Measurements from ENCODE around the gene USP14. TPM values are rescaled to one million over a fixed set of nuclear protein-coding genes. Genes with fewer than 3 reads are reported as not detected.

Gene USP14
- total RNA-seq (2022; extraction: Qiagen RNA extraction; ENCODE audit: low read depth) = 63.5 to 71.1 TPM (median 64.9 TPM) in 5 replicates

DNA sequence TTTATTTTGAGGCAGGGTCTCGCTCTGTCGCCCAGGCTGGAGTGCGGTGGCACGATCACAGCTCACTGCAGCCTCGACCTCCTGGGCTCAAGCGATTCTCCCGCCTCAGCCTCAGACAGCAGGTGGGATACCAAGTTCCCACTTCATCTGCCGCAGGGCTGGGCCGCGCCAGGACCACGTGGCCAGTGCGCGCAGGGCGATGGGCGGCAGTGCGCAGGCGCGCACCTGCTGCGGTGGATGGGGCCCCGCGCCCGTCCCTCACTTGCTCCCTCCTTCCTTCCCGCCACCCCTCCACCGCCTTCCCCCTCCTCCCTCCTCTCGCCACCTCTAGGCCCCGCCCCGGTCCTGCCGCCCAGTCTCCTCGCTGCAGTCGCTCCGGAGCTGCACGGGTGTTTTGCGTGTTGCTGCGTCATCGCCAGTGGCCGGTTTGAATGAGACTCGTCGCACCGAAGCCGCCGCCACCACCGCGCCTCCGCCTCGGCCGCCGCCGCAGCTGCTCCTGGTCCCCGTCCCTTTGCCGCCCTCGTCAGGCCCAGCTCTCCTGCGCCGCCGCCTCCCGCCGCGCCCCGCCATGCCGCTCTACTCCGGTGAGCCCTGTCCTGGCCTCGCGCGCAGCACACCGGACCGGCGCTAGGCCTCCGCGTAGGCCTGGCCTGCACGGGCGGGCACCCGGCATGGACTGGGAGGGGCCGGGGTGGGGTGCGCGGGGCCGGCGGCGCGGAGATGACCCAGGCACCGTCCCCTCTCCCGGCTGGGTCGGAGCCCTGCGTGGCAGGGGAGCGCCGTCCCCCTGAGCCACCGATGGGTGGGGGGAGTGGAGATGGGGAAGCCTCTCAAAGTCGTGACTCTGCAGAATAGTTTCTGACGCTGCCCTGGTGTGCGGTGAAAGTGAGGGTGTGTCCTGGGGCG, at the start of gene USP14:
USP14 (plus strand) TSS at position 430 of the 909 bp plus-strand sequence; CDS start at position 572, 142 bp downstream.

Other genes starting within 250 kb of the USP14 start
- not detected in 5 replicates for gene TUBB8B, start 108.9 kb upstream of the USP14 start, total RNA-seq (2022; extraction: Qiagen RNA extraction; ENCODE audit: low read depth)
- 18.1 to 27.6 TPM (median 20.4 TPM) in 5 replicates for gene THOC1, start 109.5 kb downstream of the USP14 start, total RNA-seq (2022; extraction: Qiagen RNA extraction; ENCODE audit: low read depth)